A549 (cell line): ENCODE measurements around the gene DDX31.

Experiments
- CTCF ChIP-seq: fragments of >200 bp; sonication (Bioruptor Twin); formaldehyde crosslinking; IDR thresholded peaks from 3 replicates; pipeline ENCODE4 v1.5.1; 2016
- ELK1 ChIP-seq: fragments of 150-350 bp; IDR thresholded peaks from 2 replicates; pipeline ENCODE4 v1.6.1; 2014; ENCODE audit warnings: low read depth, mild to moderate bottlenecking, low read length
- ESRRA ChIP-seq: fragments of 150-350 bp; IDR thresholded peaks from 2 replicates; pipeline ENCODE4 v1.6.1; 2014; ENCODE audit warnings: mild to moderate bottlenecking, low read length, borderline replicate concordance
- HDAC2 ChIP-seq: fragments of 200-600 bp; sonication (generic); IDR thresholded peaks from 2 replicates; pipeline ENCODE4 v1.6.1; 2016
- MAFK ChIP-seq: fragments of 450-650 bp; IDR thresholded peaks from 2 replicates; pipeline ENCODE4 v1.6.1; 2014; ENCODE audit not compliant: partially characterized antibody
- PHF8 ChIP-seq: fragments of 200-600 bp; sonication (generic); IDR thresholded peaks from 2 replicates; pipeline ENCODE4 v1.6.1; 2016; ENCODE audit warnings: low read depth, mild to moderate bottlenecking, antibody characterized with exemption, moderate library complexity, borderline replicate concordance
- POLR2AphosphoS2 ChIP-seq: conservative IDR thresholded peaks from 2 replicates; pipeline ENCODE4 v1.6.1; 2012; ENCODE audit warnings: low read length, improper control_type of control experiment, inconsistent platforms
- RAD21 ChIP-seq, 2 experiments: fragments of >200 bp in 1 of 2; sonication (Bioruptor Twin) in 1 of 2; formaldehyde crosslinking in 1 of 2; IDR thresholded peaks in 1 of 2; conservative IDR thresholded peaks in 1 of 2; 2 replicates in 1 of 2; 3 replicates in 1 of 2; pipeline ENCODE4 v1.6.1; 2012 to 2018; ENCODE audit warnings: inconsistent platforms in 1 of 2
- RFX5 ChIP-seq: fragments of 450-650 bp; IDR thresholded peaks from 2 replicates; pipeline ENCODE4 v1.7.1; 2014; ENCODE audit warnings: antibody characterized with exemption, mild to moderate bottlenecking, moderate library complexity
- SMC3 ChIP-seq: fragments of >200 bp; sonication (Bioruptor Twin); formaldehyde crosslinking; IDR thresholded peaks from 3 replicates; pipeline ENCODE4 v1.6.1; 2018; ENCODE audit warnings: inconsistent platforms
- TP53 ChIP-seq: fragments of 250-450 bp; sonication (Bioruptor Pico); IDR thresholded peaks from 2 replicates; pipeline ENCODE4 v1.5.0; 2021; ENCODE audit warnings: mild to moderate bottlenecking, moderate library complexity

GRCh38 chr9:132596200-132596599, 73.6 kb downstream of the DDX31 start:
- TF ChIP-seq ELK1 (no peak), CTCF (no peak), TP53 (CRISPR knock-in tag) (no peak), RFX5 (no peak), RAD21 (conservative IDR thresholded peaks at IDR 0.05 in 1 of 2, IDR thresholded peaks at IDR 0.05 in 1 of 2) (no peak), HDAC2 (no peak), MAFK (no peak), SMC3 (no peak), POLR2AphosphoS2 (no peak), ESRRA (no peak), PHF8 (no peak)
